Right lobe of liver (tissue), 4 donors: Measurements from ENCODE around the gene DNAI7.

ENCODE experiments used
- POLR2A ChIP-seq: fragments of 450-650 bp; IDR thresholded peaks from one replicate; pipeline ENCODE4 v1.6.1; 2017; ENCODE audit warnings: antibody characterized with exemption, mild to moderate bottlenecking
- TF ChIP-seq, protein P1 (sequence below), 4 donors: fragments of 200-600 bp in 3 of 4; fragments of 450-650 bp in 1 of 4; IDR thresholded peaks; one replicate each; pipeline versions ENCODE4 v1.5.1 to v1.8.0; 2016 to 2022; ENCODE audit warnings: antibody characterized with exemption in 4 of 4, mild to moderate bottlenecking in 2 of 4
- donor health status: DM: no; HTN: no; CAD: no.
- donor health status: DM: no; HTN: no; CAD: no.
- donor health status: DM: no; HTN: yes; CAD: no.

DNA sequence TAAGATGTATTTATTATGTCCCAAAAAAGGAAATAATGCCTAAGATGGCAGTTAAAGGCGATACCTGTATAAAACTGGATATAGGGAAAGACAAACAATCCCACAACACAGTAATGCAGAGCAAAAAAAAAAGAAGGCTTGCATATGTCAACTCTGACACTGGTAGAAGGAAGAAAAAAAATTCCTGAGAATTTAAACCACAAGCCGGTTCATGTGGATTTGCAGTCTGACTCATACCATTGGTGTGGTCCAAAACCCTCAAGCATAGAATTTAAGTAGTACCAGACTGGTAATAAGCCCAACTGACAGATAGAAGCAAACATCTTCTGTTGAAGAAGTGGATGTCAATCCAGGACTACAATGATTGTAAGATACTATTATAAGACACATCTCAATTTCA lies 7.2 kb downstream of the DNAI7 start:
- TF ChIP-seq, protein P1, sequence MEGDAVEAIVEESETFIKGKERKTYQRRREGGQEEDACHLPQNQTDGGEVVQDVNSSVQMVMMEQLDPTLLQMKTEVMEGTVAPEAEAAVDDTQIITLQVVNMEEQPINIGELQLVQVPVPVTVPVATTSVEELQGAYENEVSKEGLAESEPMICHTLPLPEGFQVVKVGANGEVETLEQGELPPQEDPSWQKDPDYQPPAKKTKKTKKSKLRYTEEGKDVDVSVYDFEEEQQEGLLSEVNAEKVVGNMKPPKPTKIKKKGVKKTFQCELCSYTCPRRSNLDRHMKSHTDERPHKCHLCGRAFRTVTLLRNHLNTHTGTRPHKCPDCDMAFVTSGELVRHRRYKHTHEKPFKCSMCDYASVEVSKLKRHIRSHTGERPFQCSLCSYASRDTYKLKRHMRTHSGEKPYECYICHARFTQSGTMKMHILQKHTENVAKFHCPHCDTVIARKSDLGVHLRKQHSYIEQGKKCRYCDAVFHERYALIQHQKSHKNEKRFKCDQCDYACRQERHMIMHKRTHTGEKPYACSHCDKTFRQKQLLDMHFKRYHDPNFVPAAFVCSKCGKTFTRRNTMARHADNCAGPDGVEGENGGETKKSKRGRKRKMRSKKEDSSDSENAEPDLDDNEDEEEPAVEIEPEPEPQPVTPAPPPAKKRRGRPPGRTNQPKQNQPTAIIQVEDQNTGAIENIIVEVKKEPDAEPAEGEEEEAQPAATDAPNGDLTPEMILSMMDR (IDR thresholded peaks at IDR 0.05) = no peak
- TF ChIP-seq POLR2A = no peak
